ENCODE data around the gene ALG10B. TPM values are rescaled to one million over a fixed set of nuclear protein-coding genes. Genes with fewer than 3 reads are reported as not detected.
"Not testable (repeated sequence)": the region's sequence is repeated elsewhere in the genome, so short reads cannot be mapped to it uniquely, and the experiment has no call there.

ALG10B gene
- total and polyA plus RNA-seq, 2 donors (not counting 3 experiments of a cell fraction or from before 2014, with no cell fraction given), result 8.0 to 9.0 TPM

- no peaks in the 10 kb centered on the region for H4K20me1 ChIP-seq (replicated peaks; ENCODE audit: control insufficient read depth, extremely low read depth, insufficient read depth, low read length)
- no peaks in the 10 kb centered on the region for H3K79me2 ChIP-seq (ENCODE audit: control insufficient read depth, insufficient read depth, low read length)
- DNase-seq (ENCODE audit: low read depth, low spot score) (no peak), FAIRE-seq (no peak)
- H3K9ac ChIP-seq (replicated peaks; ENCODE audit: extremely low read depth, insufficient read depth, low read length), result no peak overlapping the region
- intact Hi-C loops (cut with micrococcal nuclease), result no loop called here
- CTCF ChIA-PET, result no interaction called here
- H2AFZ ChIP-seq (ENCODE audit: low read depth, low read length), result no peak overlapping the region
- no peaks in the 10 kb centered on the region for H3K27me3 ChIP-seq (ENCODE audit: control insufficient read depth in 2 of 2, insufficient read depth in 2 of 2, low read length in 2 of 2)
- no peaks in the 10 kb centered on the region for H3K36me3 ChIP-seq (ENCODE audit: control insufficient read depth in 2 of 2, extremely low read depth in 1 of 2, insufficient read depth in 2 of 2, low read length in 2 of 2)
- H3K9me3 ChIP-seq (replicated peaks; ENCODE audit: control insufficient read depth, insufficient read depth, low read length), result no peaks in the 10 kb centered on the region
- dilution Hi-C loops (cut with MboI; ENCODE audit: extremely low pct_ligation_motif_present, low sequenced_read_pairs), result no loop called here
- POLR2A ChIA-PET, result no interaction called here
- no TSS peak for BruUV-seq (replicated peaks)
- TF ChIP-seq, protein P1, sequence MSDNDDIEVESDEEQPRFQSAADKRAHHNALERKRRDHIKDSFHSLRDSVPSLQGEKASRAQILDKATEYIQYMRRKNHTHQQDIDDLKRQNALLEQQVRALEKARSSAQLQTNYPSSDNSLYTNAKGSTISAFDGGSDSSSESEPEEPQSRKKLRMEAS (IDR thresholded peaks at IDR 0.05; ENCODE audit: insufficient read depth, insufficient read length), result no peak
- no peak for TF ChIP-seq MYC (IDR thresholded peaks at IDR 0.05; ENCODE audit: low read depth, low read length)
- no peak for TF ChIP-seq POLR2A (IDR thresholded peaks at IDR 0.05; ENCODE audit: low read depth, low read length)
- TF ChIP-seq EZH2 (IDR thresholded peaks at IDR 0.05; ENCODE audit: borderline replicate concordance, low read depth, low read length, severe bottlenecking), result no peak
- TF ChIP-seq POLR2AphosphoS5 (IDR thresholded peaks at IDR 0.05; ENCODE audit: insufficient read depth, low read depth, low read length), result no peak
- TF ChIP-seq, protein P2, sequence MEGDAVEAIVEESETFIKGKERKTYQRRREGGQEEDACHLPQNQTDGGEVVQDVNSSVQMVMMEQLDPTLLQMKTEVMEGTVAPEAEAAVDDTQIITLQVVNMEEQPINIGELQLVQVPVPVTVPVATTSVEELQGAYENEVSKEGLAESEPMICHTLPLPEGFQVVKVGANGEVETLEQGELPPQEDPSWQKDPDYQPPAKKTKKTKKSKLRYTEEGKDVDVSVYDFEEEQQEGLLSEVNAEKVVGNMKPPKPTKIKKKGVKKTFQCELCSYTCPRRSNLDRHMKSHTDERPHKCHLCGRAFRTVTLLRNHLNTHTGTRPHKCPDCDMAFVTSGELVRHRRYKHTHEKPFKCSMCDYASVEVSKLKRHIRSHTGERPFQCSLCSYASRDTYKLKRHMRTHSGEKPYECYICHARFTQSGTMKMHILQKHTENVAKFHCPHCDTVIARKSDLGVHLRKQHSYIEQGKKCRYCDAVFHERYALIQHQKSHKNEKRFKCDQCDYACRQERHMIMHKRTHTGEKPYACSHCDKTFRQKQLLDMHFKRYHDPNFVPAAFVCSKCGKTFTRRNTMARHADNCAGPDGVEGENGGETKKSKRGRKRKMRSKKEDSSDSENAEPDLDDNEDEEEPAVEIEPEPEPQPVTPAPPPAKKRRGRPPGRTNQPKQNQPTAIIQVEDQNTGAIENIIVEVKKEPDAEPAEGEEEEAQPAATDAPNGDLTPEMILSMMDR (IDR thresholded peaks at IDR 0.05; ENCODE audit: extremely low read depth in 1 of 2, insufficient read depth in 1 of 2, low read depth in 1 of 2, low read length in 2 of 2), result no peak
- TF ChIP-seq GATA2 (IDR thresholded peaks at IDR 0.05; ENCODE audit: insufficient read depth, insufficient read length, low read depth, low read length), result no peak
- no peak for TF ChIP-seq JUN (IDR thresholded peaks at IDR 0.05; ENCODE audit: borderline replicate concordance, insufficient read depth, insufficient read length, low read depth)
- TF ChIP-seq FOS (IDR thresholded peaks at IDR 0.05; ENCODE audit: borderline replicate concordance, insufficient read depth, low read length), result no peak
- H3K4me1 ChIP-seq (ENCODE audit: control insufficient read depth, extremely low read depth, insufficient read depth, low read length), result no peaks in the 10 kb centered on the region
- no peak overlapping the region for H3K27ac ChIP-seq (ENCODE audit: insufficient read depth, low read depth, low read length)
- no peak overlapping the region for H3K4me2 ChIP-seq (ENCODE audit: insufficient read depth, low read length)
- H3K9me1 ChIP-seq (replicated peaks; ENCODE audit: control insufficient read depth, extremely low read depth, insufficient read depth, low read length), result no peaks in the 10 kb centered on the region
- no peak overlapping the region for H3K4me3 ChIP-seq (replicated peaks in 1 of 3; ENCODE audit: insufficient read depth in 1 of 3, low read depth in 1 of 3, low read length in 3 of 3)
Observed at GRCh38 chr12:38342444-38342843, 25.9 kb downstream of the ALG10B start.

- H3K4me3 ChIP-seq (replicated peaks in 1 of 3; ENCODE audit: insufficient read depth in 1 of 3, low read depth in 1 of 3, low read length in 3 of 3); CTCF ChIA-PET; H3K9me3 ChIP-seq (replicated peaks; ENCODE audit: control insufficient read depth, insufficient read depth, low read length); BruUV-seq (replicated peaks); H3K27me3 ChIP-seq (ENCODE audit: control insufficient read depth in 2 of 2, insufficient read depth in 2 of 2, low read length in 2 of 2); dilution Hi-C loops (cut with MboI; ENCODE audit: extremely low pct_ligation_motif_present, low sequenced_read_pairs); H3K4me2 ChIP-seq (ENCODE audit: insufficient read depth, low read length); H3K36me3 ChIP-seq (ENCODE audit: control insufficient read depth in 2 of 2, extremely low read depth in 1 of 2, insufficient read depth in 2 of 2, low read length in 2 of 2); H3K9me1 ChIP-seq (replicated peaks; ENCODE audit: control insufficient read depth, extremely low read depth, insufficient read depth, low read length); H3K79me2 ChIP-seq (ENCODE audit: control insufficient read depth, insufficient read depth, low read length); H4K20me1 ChIP-seq (replicated peaks; ENCODE audit: control insufficient read depth, extremely low read depth, insufficient read depth, low read length); H3K27ac ChIP-seq (ENCODE audit: insufficient read depth, low read depth, low read length); H3K4me1 ChIP-seq (ENCODE audit: control insufficient read depth, extremely low read depth, insufficient read depth, low read length); FAIRE-seq; H2AFZ ChIP-seq (ENCODE audit: low read depth, low read length); intact Hi-C loops (cut with micrococcal nuclease); H3K9ac ChIP-seq (replicated peaks; ENCODE audit: extremely low read depth, insufficient read depth, low read length); POLR2A ChIA-PET; DNase-seq (ENCODE audit: low read depth, low spot score): not testable (repeated sequence)
Observed at GRCh38 chr12:38343256-38343655, 26.7 kb downstream of the ALG10B start.

DNA sequence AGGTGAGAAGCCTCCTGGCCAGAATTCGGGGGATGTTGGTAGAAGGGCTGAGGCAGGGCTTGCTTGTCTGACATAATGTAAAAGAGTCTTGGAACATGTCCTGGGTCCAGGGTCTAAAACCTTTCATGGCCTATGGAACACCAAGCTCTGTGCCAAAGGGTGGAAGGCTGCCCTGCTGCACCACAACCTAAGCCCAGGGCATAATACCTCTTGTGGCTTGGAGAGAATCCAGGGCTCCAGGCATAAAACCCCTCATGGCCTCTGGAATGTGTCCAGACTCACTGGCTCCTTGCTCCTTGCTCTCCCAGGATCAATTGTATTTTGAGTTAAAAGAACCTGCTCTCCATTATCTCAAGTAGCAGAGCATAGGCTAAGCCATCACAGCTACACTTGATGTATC is 27.3 kb downstream of the ALG10B start:
- H3K79me2 ChIP-seq (ENCODE audit: control insufficient read depth, insufficient read depth, low read length); intact Hi-C loops (cut with micrococcal nuclease); H3K9ac ChIP-seq (replicated peaks; ENCODE audit: extremely low read depth, insufficient read depth, low read length); H3K4me1 ChIP-seq (ENCODE audit: control insufficient read depth, extremely low read depth, insufficient read depth, low read length); H2AFZ ChIP-seq (ENCODE audit: low read depth, low read length); H3K4me2 ChIP-seq (ENCODE audit: insufficient read depth, low read length); H3K27ac ChIP-seq (ENCODE audit: insufficient read depth, low read depth, low read length); CTCF ChIA-PET; H4K20me1 ChIP-seq (replicated peaks; ENCODE audit: control insufficient read depth, extremely low read depth, insufficient read depth, low read length); DNase-seq (ENCODE audit: low read depth, low spot score); H3K27me3 ChIP-seq (ENCODE audit: control insufficient read depth in 2 of 2, insufficient read depth in 2 of 2, low read length in 2 of 2); H3K9me1 ChIP-seq (replicated peaks; ENCODE audit: control insufficient read depth, extremely low read depth, insufficient read depth, low read length); BruUV-seq (replicated peaks); POLR2A ChIA-PET; H3K9me3 ChIP-seq (replicated peaks; ENCODE audit: control insufficient read depth, insufficient read depth, low read length); dilution Hi-C loops (cut with MboI; ENCODE audit: extremely low pct_ligation_motif_present, low sequenced_read_pairs); FAIRE-seq; H3K4me3 ChIP-seq (replicated peaks in 1 of 3; ENCODE audit: insufficient read depth in 1 of 3, low read depth in 1 of 3, low read length in 3 of 3); H3K36me3 ChIP-seq (ENCODE audit: control insufficient read depth in 2 of 2, extremely low read depth in 1 of 2, insufficient read depth in 2 of 2, low read length in 2 of 2): not testable (repeated sequence)
